T1000 (cell line): Measurements from ENCODE around the gene TMC2.
"Not testable (repeated sequence)": the region's sequence is repeated elsewhere in the genome, so short reads cannot be mapped to it uniquely, and the experiment has no call there.

Experiments used
- DNase-seq: peaks from one replicate; lab custom pipeline; 2025; ENCODE audit warnings: mixed read lengths; lab: John Stamatoyannopoulos, UW

Gene TMC2

GRCh38 chr20:2526218-2526583, 10.2 kb upstream of the TMC2 start:
- not testable (repeated sequence) for DNase-seq

- no peak for DNase-seq
These were observed 8.6 kb upstream of the TMC2 start for GRCh38 chr20:2527762-2528161.

- DNase-seq = no peak
These were observed 7.6 kb upstream of the TMC2 start for GRCh38 chr20:2528671-2529271.

GRCh38 chr20:2533118-2533517, 3.3 kb upstream of the TMC2 start:
- no peak for DNase-seq

GRCh38 chr20:2535711-2536559, 438 bp upstream of the TMC2 start:
- no peak for DNase-seq

GRCh38 chr20:2537101-2537500, 728 bp downstream of the TMC2 start:
- no peak for DNase-seq

GRCh38 chr20:2538356-2538755, 2.0 kb downstream of the TMC2 start:
- DNase-seq = no peak

GRCh38 chr20:2538931-2539720, 2.8 kb downstream of the TMC2 start:
- DNase-seq = no peak

GRCh38 chr20:2541940-2542339, 5.6 kb downstream of the TMC2 start:
- DNase-seq = no peak

GRCh38 chr20:2542361-2542760, 6.0 kb downstream of the TMC2 start:
- no peak for DNase-seq

- no peak for DNase-seq
These were observed 7.8 kb downstream of the TMC2 start for GRCh38 chr20:2544211-2544610.

GRCh38 chr20:2545594-2545993, 9.2 kb downstream of the TMC2 start:
- DNase-seq = no peak

- no peak for DNase-seq
These were observed 21.7 kb downstream of the TMC2 start for GRCh38 chr20:2557873-2558580.

GRCh38 chr20:2558581-2559278, 22.4 kb downstream of the TMC2 start:
- no peak for DNase-seq

- DNase-seq = no peak
These were observed 22.9 kb downstream of the TMC2 start for GRCh38 chr20:2559279-2559626.

- DNase-seq = no peak
These were observed 23.3 kb downstream of the TMC2 start for GRCh38 chr20:2559651-2560050.

GRCh38 chr20:2563116-2563515, 26.7 kb downstream of the TMC2 start:
- DNase-seq = no peak

- no peak for DNase-seq
These were observed 28.0 kb downstream of the TMC2 start for GRCh38 chr20:2564406-2564805.

- DNase-seq = no peak
These were observed 39.3 kb downstream of the TMC2 start for GRCh38 chr20:2575682-2576081.

GRCh38 chr20:2576317-2576727, 39.9 kb downstream of the TMC2 start:
- no peak for DNase-seq

- no peak for DNase-seq
These were observed 42.3 kb downstream of the TMC2 start for GRCh38 chr20:2578475-2579192.
